HL-60/S4 treated with retinoic acid at 250 ng/mL for 4 days and 3 days (cell line): Measurements from ENCODE around the gene WDR88.
"Not testable (repeated sequence)": the region's sequence is repeated elsewhere in the genome, so short reads cannot be mapped to it uniquely, and the experiment has no call there.

Experiments used
- in situ Hi-C: fragments of 300-500 bp; cut with MboI; formaldehyde crosslinking; loops from 2 replicates; pipeline ENCODE4 v1.7.0; 2022; ENCODE audit warnings: low sequenced_read_pairs

Gene WDR88

DNA sequence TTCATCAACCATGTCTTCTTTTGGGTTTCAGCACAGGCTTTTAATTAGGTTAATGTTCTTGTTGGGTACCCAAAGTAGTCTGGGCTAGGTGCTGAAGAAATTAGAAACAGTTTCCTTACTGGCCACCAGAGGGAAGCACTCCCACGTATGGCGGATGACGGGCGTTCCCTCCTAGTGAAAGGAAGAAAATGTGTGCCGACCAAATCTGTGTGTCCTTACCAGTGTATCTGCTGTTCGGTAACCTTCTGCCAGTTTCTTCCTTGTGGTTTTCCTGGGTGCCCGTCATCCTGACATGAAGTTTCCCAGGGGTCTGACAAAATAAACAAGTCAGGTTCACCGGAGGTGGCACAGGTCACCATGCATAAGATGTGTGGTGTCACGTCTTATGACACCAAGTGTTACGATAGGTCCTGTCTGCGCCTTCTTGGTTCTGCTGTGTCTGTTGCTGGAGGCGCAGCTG is 6.0 kb upstream of the WDR88 start:
- in situ Hi-C loops, result loop anchor here (25.0 kb wide), 1 partner anchor 286 kb away; no protein-coding TSS in a partner anchor

DNA sequence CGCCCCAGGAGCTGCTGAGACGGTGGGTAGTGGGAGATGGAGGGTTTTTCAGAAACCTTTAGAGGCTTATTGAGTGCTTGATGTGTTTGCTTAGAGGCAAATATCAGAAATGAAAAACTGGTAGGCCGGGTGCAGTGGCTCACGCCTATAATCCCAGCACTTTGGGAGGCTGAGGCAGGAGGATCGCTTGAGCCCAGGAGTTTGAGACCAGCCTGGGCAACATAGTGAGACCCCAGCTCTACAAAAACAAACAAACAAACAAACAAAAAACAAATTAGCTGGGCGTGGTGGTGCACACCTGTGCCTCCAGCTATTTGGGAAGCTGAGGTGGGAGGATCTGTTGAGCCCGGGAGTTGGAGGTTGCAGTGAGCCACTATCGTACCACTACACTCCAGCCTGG is 5.2 kb upstream of the WDR88 start:
- in situ Hi-C loops, result loop anchor here (25.0 kb wide), 1 partner anchor 286 kb away; no protein-coding TSS in a partner anchor

DNA sequence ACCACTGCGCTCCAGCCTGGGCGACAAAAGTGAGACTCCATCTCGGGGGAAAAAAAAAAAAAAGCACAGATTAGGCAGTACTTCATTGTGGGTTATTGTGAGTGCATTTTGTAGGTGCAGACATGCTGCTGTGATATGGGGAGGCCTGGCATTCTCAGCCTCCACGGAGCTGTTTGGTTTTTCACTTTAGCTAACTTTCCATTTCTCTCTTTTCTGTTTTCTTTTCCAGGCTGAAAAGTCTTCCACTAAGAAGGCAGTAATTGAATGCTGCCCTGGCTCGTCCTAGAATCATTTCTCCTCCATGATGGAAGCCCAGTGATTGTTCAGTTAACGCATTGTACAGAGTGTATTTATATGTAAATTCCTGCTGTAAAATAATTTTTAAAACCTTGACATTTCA is 2.0 kb upstream of the WDR88 start:
- in situ Hi-C loops, result loop anchor here (25.0 kb wide), 1 partner anchor 282 kb away; no protein-coding TSS in a partner anchor

DNA sequence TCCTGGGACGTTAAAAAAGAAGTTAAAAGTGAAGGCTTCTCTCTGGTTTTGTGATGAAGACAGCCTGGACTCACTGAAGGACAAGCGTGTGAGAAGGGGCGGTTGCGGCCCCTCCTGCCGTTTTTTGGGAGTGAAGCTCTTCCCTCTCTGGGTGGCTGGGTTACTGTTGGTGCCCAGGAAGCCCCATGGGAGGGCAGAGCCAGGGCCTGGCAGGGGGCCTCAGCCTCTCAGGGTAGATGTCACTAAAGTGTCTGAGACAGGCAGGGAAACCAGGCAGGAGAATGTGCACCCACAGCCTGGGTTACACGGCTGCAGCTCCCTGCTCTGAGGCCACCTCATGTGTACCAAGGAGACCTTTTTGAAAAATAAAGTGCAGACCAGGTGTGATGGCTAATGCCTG is 1.5 kb upstream of the WDR88 start:
- in situ Hi-C loops, result loop anchor here (25.0 kb wide), 1 partner anchor 282 kb away; no protein-coding TSS in a partner anchor

DNA sequence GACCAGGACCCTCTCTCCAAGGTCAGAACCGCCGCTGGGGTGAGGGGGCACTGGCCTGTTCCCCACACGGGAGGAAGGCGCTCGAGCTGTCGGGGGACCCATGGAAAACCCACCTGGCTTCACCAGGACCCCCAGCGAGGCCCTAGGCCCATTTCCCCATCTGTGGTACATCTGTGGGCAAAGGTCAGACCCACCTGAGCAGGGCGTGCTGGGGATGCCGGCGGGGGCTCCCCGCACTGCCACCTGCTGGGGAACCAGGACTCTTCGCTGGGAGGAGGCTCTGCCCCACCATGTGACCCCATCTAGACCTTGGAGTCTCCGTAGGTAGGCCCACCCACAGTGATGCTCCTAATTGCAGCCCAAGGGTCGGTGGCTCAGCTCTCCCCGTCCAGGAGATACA is 511 bp downstream of the WDR88 start:
- in situ Hi-C loops, result loop anchor here (25.0 kb wide), 1 partner anchor 280 kb away; no protein-coding TSS in a partner anchor

DNA sequence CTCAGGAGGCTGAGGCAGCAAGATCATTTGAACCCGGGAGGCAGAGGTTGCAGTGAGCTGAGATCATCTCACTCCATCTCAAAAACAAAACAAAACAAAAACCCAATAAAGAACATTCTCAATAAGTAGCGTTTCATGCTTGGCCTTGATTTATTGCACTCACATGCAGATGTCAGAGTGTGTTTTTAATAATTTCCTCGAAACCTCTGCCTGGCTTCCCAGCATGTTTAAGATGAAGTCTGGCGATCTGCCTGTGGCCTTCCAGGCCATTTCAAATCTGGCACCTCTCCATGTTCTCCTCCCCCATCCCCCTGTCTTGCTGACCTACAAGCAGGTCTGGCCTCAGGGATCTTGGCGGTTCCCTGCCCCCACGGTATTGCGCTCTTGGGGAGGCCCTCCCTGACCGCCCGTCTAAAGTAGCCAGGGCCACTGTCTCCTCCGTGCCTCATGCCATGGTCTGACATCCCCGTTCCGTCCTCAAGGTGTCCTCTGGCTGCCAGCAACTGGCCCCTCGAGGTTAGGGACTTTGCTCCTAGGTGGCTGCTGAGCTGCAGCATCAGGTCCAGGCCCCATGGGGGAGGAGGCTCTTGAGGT is 1.6 kb downstream of the WDR88 start:
- in situ Hi-C loops, result loop anchor here (25.0 kb wide), 1 partner anchor 279 kb away; no protein-coding TSS in a partner anchor

DNA sequence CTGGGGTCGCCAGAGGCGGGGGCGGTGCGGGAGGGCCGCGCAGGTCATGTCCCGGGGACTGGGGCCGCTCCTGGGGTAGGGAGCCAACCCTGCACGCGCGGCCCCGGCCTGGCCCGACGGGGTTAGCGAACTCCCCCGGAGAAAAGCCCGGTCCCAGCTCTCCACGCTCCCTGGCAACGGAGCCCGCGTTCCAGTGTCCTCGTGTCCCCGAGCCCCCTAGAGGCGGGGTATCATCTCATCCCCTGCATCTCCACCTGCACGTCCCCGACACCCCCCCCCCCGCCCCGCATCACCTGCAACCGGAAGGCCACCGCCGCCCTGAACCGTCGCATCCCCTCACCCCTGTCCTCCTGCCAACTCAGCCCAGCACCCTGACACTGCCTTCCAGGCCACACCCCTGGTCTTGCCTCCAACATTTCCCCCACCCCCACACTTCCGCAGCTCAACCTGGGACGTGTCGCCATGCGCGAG is 2.7 kb downstream of the WDR88 start:
- in situ Hi-C loops, result loop anchor here (25.0 kb wide), 1 partner anchor 278 kb away; no protein-coding TSS in a partner anchor

DNA sequence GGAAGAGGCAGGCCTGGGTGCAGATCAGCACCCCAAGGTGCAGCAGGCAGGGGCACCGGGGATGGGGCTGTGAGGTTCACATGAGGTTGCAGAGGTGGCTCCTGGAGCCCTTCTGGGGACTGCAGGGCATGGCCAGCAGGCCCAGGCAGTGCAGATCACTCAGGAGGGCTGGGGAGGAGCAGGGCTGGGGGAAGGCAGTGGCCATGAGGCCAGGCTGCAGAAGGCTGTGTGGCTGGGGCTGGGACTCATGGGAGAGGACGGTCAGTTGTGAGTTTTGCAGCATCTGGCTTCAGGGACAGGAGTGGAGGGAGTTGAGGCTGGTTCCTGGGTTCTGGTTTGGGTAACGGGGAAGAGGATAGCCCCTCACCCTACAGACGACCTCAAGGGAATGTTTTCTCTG is 7.3 kb downstream of the WDR88 start:
- in situ Hi-C loops, result loop anchor here (25.0 kb wide), 1 partner anchor 273 kb away; no protein-coding TSS in a partner anchor

DNA sequence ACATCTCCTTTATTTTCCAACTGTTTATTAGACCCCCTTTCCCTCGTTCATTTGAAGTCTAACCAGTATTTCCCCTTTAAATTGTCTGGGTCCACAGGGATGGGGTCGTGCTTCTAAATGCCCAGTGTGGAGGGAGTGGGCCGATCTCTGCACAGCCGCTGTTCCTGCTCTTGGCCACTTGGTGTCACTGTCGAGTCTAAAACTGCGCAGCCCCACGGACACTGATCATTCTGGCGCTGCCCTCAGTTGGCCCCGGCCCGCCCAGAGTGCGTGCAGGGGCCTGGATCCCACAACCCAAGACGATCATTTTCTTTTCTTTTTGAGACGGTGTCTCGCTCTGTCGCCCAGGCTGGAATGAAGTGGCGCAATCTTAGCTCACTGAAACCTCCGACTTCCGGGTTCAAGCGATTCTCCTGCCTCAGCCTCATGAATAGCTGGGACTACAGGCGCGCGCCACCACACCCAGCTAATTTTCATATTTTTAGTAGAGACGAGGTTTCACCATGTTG is 12.0 kb downstream of the WDR88 start:
- in situ Hi-C loops, result loop anchor here (5.0 to 25.0 kb wide), 2 partner anchors 38 to 268 kb away; no protein-coding TSS in a partner anchor

DNA sequence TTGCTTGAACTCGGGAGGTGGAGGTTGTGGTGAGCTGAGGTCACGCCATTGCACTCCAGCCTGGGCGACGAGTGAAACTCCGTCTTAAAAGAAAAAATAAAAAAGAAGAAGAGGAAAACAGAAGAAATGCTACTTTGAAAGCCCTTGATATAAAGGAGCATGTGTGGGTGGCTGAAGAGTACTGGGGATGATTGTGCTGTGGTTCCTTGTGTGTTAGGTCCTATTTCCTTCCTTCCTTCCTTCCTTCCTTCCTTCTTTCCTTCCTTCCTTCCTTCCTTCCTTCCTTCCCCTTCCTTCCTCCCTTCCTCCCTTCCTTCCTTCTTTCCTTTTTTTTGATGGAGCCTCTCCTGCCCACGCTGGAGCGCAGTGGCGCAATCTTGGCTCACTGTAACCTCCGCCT is 14.3 kb downstream of the WDR88 start:
- in situ Hi-C loops, result loop anchor here (25.0 kb wide), 1 partner anchor 266 kb away; no protein-coding TSS in a partner anchor

DNA sequence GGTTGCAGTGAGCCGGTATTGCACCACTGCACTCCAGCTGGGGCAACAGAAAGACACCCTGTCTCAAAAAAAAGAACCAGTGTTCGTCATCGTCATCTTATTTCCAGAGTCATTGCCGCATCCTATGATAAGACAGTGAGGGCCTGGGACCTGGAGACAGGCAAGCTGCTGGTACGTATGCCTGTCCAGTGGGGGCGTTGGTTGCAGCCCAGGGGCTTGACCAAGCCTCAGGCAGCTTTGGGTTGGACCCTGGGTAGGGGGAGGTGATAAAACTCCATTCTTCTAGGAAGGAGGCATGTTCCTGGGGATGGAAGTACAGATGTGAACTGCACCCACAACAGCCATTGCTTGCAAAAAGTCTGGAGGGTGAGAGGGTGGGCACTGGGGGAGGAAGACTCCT is 15.6 kb downstream of the WDR88 start:
- in situ Hi-C loops, result loop anchor here (25.0 kb wide), 1 partner anchor 265 kb away; no protein-coding TSS in a partner anchor

DNA sequence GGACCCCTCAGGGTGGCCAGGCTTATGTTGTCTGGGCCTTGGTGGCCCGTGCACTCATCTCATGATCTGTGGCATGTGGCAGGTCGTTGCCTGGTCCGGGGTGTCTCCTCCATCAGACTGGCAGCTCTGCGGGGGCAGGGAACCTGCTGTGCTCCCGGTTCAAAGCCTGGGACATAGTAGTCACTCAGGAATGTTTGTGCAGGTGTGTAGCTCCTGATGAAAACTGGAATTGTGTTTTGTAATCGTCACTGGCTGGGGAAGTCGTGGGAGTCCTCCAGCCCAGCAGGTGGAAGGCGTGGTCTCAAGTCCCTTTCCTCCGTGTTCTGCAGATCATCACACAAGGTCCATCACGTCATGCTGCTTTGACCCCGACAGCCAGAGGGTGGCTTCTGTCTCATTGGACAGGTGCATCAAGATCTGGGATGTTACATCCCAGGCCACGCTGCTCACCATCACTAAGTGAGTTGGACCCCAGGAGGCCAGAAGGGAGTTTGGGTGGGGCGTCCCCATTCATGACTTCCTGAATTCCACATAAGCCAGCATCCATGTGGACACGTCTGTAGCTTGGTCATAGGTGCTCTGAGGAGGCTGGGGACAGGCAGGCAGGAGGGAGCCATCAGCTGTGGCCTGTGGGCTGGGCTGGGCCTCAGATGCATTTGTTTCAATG is 19.1 kb downstream of the WDR88 start:
- in situ Hi-C loops, result no loop called here

DNA sequence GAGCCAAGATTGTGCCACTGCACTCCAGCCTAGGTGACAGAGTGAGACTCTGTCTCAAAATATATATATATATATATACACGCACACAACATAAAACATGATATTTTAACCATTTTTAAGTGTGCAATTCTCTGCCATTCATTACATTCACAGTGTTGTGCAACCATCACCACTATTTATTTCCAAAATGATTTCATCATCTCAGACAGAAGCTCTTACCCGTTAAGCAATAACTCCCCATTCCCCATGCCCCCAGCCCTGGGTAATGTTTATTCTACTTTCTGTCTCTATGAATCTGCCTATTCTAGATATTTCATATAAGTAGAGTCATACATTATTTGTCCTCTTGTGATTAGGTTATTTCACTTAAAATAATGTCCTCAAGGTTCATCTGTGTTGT is 20.3 kb downstream of the WDR88 start:
- in situ Hi-C loops, result no loop called here

DNA sequence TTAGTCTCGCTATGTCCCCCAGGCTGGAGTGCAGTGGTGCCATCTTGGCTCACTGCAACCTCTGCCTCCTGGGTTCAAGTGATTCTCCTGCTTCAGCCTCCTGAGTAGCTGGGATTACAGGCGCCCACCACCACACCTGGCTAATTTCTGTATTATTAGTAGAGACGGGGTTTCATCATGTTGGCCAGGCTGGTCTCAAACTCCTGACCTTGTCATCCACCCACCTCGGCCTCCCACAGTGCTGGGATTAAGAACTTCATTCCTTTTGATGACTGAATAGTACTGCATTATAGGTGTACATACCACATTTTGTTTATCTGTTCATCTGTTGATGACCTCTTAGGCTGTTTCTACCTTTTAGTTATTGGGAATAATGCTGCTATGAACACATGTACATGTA is 20.7 kb downstream of the WDR88 start:
- in situ Hi-C loops, result not testable (repeated sequence)

DNA sequence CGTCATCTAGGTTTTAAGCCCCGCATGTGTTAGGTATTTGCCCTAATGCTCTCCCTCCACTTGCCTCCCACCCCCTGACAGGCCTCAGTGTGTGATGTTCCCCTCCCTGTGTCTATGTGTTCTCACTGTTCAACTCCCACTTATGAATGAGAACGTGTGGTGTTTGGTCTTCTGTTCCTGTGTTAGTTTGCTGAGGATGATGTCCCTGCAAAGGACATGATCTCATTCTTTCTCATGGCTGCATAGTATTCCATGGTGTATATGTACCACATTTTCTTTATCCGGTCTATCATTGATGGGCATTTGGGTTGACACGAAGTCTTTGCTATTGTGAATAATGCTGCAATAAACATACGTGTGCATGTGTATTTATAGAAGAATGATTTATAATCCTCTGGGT is 22.4 kb downstream of the WDR88 start:
- in situ Hi-C loops, result not testable (repeated sequence)

DNA sequence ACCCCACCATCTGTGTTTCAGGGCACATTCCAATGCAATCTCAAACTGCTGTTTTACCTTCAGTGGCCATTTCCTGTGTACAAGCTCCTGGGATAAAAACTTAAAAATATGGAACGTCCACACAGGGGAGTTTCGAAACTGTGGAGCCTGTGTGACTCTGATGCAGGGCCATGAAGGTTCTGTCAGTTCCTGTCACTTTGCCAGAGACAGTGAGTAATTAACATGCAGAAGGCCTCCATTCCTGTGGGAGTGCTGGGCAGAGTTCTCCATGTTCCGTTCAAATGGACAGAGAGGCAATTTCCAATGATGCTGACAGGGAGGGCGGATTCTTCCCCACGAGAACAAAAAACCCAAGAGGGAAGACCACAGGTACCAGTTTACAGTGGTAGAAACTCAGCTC is 24.4 kb downstream of the WDR88 start:
- in situ Hi-C loops, result no loop called here

DNA sequence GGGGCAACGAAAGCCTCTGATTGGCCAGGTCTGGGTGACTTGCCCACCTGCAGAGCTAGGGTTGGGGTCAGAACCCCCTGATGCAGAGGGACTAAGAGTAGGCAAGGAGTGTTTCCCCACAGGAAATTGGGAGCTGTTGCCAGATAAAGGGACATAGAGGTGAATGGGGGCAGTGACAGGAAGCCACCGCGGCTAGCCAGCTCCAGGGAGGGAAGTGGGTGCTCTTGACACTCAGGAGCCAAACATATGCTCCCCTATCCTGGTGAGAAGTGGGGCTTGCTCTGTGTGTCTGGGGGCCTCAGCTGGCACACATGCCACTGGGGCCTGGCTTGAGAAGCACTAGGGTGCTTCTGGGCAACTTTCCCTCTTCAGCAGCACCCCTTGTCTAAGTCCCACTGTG is 26.0 kb downstream of the WDR88 start:
- in situ Hi-C loops, result no loop called here

DNA sequence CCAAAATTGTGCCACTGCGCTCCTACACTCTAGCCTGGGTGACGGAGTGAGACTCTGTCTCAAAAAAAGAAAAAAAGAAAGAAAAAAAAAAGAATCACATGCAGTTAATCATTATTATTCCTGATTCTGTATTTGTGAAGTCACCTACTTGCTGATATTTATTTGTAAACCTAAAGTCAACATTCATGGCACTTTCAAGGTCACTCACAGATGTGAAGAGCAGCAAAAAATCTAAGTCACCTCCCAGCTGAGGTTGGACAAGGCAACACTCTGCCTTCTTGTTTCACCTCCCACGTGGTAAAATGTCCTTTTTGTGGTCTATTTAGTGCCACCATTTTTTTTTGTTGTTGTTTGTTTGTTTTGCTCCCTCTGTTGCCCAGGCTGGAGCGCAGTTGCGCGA is 26.5 kb downstream of the WDR88 start:
- in situ Hi-C loops, result no loop called here

DNA sequence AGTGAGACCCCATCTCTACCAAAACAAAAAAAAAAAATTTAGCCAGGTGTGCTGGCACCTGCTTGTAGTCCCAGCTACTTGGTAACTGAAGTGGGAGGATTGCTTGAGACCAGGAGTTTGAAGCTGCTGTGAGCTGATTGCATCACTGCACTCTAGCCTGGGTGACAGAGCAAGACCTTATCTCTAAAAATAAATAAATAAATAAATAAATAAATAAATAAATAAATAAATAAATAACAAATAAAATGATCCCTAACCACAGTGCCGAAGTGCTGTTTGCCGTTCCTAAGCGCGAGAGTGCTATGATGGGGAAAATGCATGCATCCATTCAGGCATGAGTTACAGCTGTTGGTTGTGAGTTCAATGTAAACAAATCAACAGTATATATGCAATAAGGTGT is 27.2 kb downstream of the WDR88 start:
- in situ Hi-C loops, result no loop called here

DNA sequence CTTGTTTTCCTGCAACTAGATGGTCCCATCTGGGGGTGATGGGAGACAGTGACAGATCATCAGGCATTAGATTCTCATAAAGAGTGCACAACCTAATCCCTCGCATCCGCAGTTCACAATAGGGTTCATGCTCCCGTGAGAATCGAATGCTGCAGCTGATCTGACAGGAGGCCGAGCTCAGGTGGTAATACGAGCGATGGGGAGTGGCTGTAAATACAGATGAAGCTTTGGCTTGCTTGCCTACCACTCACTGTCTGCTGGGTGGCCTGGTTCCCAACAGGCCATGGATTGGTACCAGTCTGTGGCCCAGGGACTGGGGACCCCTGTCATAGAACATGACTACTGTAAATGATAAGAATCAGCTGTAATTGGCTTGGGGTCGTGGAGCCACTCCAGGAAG is 28.0 kb downstream of the WDR88 start:
- in situ Hi-C loops, result no loop called here

DNA sequence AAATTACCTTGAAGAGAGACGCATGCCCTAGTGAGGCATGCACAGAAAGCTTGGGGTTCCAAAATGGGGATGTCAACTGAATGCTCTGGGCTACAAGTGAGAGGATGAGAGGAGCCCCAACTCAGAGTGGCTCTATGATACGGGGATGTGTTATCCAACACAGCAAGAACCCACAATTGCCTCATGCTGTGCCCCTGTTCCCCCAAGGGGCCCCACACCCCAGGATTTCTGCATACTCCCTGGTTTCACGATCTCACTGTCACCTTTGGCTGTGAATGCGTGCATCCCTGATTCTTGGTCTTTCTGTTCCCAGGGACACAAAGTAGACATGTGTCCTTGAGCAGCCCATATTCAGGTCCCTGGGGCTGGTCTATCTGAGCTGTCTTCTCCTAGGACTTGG is 29.3 kb downstream of the WDR88 start:
- in situ Hi-C loops, result no loop called here

DNA sequence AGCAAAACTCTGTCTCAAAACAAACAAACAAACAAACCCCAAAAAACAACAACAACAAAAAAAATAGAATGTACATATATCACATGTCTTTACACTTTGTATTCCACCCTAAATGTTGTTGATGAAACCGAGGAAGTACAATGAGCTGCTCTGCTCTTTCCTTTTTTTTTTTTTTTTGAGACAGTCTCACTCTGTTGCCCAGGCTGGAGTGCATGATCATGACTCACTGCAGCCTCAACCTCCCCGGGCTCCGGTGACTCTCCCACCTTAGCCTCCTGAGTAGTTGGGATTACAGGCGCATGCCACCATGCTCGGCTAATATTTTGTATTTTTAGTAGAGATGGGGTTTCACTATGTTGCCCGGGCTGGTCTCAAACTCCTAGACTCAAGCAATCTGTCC is 31.6 kb downstream of the WDR88 start:
- in situ Hi-C loops, result no loop called here
